ENCODE data around the gene FASLG. TPM values are rescaled to one million over a fixed set of nuclear protein-coding genes. Genes with fewer than 3 reads are reported as not detected.
"Not testable (repeated sequence)": the region's sequence is repeated elsewhere in the genome, so short reads cannot be mapped to it uniquely, and the experiment has no call there.

Gene FASLG
- total RNA-seq, 1 donor from 2014 or later, result 0.27 TPM

DNA sequence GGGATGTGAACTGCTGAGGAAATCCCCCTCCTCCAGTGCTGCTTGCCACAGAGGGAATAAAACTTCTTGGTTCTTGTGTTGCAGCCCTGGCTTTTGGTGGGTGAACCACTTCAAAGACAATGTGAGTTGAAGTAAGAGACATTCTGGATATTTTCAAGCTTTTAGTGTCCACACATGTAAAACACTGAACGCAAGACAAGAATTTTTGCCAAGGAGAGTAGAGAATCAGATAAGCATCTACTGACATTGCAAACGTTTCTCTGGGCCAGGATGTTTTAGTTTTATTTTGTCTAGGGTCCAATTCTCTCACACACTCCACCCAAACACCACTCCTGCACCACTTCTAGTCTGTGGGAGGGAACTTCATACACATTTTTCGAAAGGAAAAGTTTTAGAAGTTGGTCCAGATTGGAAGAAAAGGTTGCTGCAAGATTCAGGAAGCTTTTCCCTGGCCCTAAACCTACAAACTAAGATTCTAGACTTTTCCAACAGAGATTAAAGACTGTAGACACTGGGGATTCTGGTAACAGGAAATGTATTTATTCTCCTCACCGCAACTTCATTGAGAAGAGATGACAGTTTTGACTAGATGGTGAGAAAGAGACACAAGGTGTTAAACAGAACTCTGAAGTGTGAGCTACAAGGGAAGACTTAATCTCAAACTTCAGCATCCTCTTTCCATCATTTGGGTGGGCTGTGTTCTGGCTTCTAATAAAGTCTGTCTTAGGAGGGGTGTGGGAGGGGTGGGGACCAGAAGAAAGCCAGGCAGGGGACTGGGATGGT is 16.1 kb downstream of the FASLG start:
- DNase-seq (ENCODE audit: low spot score), result no peak
- intact Hi-C loops (cut with DNase I), result no loop called here

- intact Hi-C loops (cut with DNase I), result no loop called here
- no peak for DNase-seq (ENCODE audit: low spot score)
Observed at GRCh38 chr1:172679000-172679772, 20.3 kb downstream of the FASLG start.

GRCh38 chr1:172680244-172680643 is 21.3 kb downstream of the FASLG start:
- intact Hi-C loops (cut with DNase I), result no loop called here
- DNase-seq (ENCODE audit: low spot score), result no peak

GRCh38 chr1:172680733-172681275 is 21.9 kb downstream of the FASLG start:
- intact Hi-C loops (cut with DNase I), result no loop called here

DNA sequence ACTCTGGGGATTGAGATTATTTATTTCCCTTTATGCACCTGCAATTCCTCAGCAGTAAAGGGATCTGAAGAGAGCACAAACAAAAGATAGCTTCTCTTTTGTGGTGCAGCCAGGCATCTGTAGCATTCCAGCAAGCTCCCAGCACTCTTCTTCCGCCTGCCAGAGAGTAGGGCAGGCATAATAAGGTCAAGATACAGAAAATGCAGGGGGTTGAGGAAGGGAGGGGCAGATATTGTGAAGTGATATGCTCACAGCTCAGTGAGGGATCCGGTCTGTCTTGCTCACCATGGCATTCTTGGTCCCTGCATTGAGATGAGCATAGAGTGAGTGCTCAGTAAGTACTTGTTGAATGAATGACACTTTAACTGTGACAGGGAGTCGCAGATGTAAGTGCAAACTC is 23.9 kb downstream of the FASLG start:
- DNase-seq (ENCODE audit: low spot score), result no peak
- intact Hi-C loops (cut with DNase I), result no loop called here

More at GRCh38 chr1:172680733-172681275, 21.9 kb downstream of the FASLG start:
- no peak for DNase-seq (ENCODE audit: low spot score)

DNA sequence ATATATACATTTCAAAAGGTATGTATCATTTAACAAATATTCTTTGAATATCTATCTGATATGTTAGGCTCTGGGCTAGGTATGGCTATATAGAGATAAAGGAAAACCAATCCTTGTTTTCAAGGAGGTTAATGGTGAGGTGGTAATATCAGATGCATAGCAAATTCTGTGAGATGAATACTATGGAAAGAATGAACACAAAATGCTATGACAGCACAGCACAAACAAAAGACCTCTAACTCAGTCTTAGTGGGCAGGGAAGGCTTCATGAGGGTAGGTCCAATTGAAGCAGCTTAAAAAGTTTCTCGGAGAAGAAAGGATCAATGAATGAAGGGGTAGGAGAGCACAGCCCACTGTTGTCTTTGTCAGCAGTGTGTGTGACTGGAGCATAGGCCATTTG is 27.2 kb downstream of the FASLG start:
- intact Hi-C loops (cut with DNase I), result no loop called here
- no peak for DNase-seq (ENCODE audit: low spot score)

GRCh38 chr1:172688428-172689085 is 29.7 kb downstream of the FASLG start:
- intact Hi-C loops (cut with DNase I); DNase-seq (ENCODE audit: low spot score): not testable (repeated sequence)

GRCh38 chr1:172690925-172691324 is 32.0 kb downstream of the FASLG start:
- DNase-seq (ENCODE audit: low spot score); intact Hi-C loops (cut with DNase I): not testable (repeated sequence)

GRCh38 chr1:172697534-172698002 is 38.7 kb downstream of the FASLG start:
- DNase-seq (ENCODE audit: low spot score), result no peak
- intact Hi-C loops (cut with DNase I), result loop anchor here (5.0 kb wide), 1 partner anchor 40 kb away; the partner anchor contains the start of gene FASLG

DNA sequence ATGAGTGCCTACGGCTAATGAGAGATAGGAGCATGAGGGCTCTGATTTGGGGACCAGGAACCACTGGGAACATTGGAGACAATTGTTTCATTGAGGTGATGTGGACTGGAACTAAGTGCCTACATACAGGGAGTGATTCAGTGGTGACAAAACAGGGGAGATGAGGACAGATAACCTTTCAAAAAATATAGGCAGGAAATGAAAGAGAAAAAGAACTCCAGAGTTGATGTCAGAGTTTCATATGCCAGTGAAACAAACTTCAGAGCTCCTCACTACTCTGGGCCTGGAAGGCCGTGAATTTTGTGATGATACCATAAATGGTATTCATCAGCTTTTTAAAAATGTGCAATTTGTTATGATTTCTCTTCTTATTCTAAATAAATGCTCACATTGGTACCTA is 39.3 kb downstream of the FASLG start:
- intact Hi-C loops (cut with DNase I), result loop anchor here (5.0 kb wide), 1 partner anchor 41 kb away; the partner anchor contains the start of gene FASLG

GRCh38 chr1:172699111-172699510 is 40.2 kb downstream of the FASLG start:
- intact Hi-C loops (cut with DNase I), result loop anchor here (5.0 kb wide), 1 partner anchor 42 kb away; the partner anchor contains the start of gene FASLG
- DNase-seq (ENCODE audit: low spot score), result no peak

More for the DNA sequence above, 39.3 kb downstream of the FASLG start:
- DNase-seq (ENCODE audit: low spot score), result no peak

DNA sequence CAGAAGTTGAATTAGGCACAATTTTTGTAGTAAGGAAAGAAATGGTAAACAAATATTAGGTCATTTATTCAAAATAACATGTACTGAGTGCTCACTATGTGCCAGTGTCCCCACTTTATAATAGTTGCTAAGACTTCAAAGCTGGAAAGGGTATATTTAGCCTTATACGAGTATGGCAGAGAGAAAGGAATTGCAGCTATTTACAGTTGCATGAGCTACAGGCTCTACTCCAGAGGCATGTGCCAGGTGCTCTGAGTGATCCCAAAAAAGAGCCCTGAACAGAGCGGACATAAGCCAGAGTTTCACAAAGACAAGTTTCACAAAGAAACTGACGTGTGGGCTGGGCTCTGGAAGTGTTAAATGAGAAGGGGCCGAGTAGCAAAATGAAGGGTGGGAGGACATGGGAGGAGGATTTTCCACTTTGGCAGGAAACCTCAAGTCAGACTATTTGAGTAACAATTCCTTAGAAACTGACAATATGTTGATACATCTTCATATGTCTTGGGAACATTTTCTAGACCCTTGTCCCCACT is 40.9 kb downstream of the FASLG start:
- no peak for DNase-seq (ENCODE audit: low spot score)
- intact Hi-C loops (cut with DNase I), result loop anchor here (5.0 kb wide), 1 partner anchor 42 kb away; the partner anchor contains the start of gene FASLG

- intact Hi-C loops (cut with DNase I), result no loop called here
- no peak for DNase-seq (ENCODE audit: low spot score)
Observed at GRCh38 chr1:172700556-172700955, 41.7 kb downstream of the FASLG start.

DNA sequence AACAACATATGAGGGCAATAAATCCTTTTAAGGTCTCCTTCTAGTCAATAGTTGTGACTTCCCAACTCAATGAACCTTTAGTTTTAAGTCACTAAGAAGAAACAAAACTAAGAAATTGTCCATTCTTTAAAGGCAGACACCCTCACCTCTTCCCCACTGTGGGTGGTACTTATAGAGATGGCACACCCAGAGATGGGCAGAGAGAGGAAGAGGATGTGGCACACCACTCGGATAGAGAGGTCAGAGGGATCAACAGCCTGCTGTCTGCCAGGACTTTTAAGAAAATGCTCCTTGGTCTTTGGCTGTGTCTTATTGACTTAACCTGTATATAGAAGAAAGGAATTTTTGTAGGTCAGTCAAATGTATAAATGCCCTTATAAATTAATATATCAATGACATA is 45.1 kb downstream of the FASLG start:
- intact Hi-C loops (cut with DNase I), result no loop called here
- no peak for DNase-seq (ENCODE audit: low spot score)

GRCh38 chr1:172704420-172705210 is 45.7 kb downstream of the FASLG start:
- DNase-seq (ENCODE audit: low spot score), result no peak
- intact Hi-C loops (cut with DNase I), result no loop called here

- DNase-seq (ENCODE audit: low spot score), result no peak
- intact Hi-C loops (cut with DNase I), result no loop called here
Observed at GRCh38 chr1:172708452-172708851, 49.5 kb downstream of the FASLG start.

- intact Hi-C loops (cut with DNase I), result no loop called here
- DNase-seq (ENCODE audit: low spot score), result no peak
Observed at GRCh38 chr1:172711558-172711957, 52.7 kb downstream of the FASLG start.

DNA sequence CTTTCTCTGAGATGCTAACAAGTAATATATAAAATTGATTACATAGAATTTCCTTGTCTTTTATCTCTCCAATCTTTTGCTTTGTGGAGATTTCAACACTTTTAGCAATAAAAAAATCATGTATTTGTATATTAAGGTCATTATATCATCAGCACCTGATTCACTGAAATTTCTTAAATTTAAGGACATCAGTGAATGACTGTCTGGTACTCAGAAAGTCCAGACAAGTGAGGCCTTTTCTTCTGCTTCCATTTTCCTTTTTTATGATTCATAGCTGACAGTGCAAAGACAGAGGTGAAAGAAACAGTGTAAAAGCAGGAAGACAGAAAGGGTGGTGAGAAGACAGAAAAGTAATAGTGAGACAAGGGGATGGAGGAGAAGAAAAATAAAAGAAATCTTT is 54.6 kb downstream of the FASLG start:
- no peak for DNase-seq (ENCODE audit: low spot score)
- intact Hi-C loops (cut with DNase I), result no loop called here

Data from cardiac septum (tissue), 1 donor.